Stimulated activated CD4-positive, alpha-beta T cell treated with anti-CD3 and anti-CD28 coated beads, Interleukin-4, amount 100 ng/mL, for 4 hours (primary cell): ENCODE data around the gene FCHO1.

Experiments
- DNase-seq, 2 experiments: peaks; one replicate each; pipeline ENCODE4 v3.0.0-alpha.2; 2020

Gene FCHO1, protein sequence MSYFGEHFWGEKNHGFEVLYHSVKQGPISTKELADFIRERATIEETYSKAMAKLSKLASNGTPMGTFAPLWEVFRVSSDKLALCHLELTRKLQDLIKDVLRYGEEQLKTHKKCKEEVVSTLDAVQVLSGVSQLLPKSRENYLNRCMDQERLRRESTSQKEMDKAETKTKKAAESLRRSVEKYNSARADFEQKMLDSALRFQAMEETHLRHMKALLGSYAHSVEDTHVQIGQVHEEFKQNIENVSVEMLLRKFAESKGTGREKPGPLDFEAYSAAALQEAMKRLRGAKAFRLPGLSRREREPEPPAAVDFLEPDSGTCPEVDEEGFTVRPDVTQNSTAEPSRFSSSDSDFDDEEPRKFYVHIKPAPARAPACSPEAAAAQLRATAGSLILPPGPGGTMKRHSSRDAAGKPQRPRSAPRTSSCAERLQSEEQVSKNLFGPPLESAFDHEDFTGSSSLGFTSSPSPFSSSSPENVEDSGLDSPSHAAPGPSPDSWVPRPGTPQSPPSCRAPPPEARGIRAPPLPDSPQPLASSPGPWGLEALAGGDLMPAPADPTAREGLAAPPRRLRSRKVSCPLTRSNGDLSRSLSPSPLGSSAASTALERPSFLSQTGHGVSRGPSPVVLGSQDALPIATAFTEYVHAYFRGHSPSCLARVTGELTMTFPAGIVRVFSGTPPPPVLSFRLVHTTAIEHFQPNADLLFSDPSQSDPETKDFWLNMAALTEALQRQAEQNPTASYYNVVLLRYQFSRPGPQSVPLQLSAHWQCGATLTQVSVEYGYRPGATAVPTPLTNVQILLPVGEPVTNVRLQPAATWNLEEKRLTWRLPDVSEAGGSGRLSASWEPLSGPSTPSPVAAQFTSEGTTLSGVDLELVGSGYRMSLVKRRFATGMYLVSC

DNA sequence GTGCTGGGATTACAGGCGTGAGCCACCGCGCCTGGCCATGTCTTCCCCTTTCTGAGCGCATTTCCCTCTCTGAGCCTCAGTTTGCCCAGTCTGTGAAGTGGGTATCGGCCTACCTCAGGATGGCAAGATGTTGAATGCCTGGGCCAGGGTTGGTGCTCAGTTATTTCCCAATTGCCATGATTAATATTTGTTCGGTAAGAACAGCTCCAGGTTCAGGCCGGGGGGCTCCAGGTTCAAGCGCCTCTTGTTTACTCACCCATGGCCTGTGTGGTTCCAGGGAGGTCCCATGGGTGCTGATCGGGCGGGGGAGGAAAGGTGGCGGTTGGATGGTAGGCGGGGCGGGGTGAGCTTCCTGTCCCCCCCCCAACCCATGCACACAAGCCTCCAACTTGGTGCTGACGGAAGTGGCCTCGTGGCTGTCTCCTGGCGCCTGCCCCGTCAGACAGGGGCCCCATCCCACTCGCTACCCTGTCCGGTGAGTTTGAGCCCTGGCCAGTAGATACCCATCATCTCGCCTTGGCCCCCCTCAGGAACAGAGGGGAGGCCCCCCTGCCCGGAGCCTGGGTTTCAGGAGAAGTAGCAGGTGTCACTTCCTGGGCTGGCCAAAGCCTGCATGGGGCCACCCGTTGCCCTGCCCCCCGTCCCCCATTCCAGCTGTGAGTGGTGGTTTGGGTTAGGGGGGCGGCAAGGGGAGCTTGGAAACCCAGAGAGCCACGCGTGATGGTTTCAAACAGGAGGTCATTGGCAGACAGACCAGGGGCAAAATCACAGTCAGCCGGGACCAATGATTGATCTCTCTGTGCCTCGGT is at the start of gene FCHO1:
FCHO1 (plus strand) TSS at position 375 of the 809 bp plus-strand sequence. CDS start 3,688 bp downstream, outside the sequence.
- DNase-seq = peak; percentile 76 to 90

DNA sequence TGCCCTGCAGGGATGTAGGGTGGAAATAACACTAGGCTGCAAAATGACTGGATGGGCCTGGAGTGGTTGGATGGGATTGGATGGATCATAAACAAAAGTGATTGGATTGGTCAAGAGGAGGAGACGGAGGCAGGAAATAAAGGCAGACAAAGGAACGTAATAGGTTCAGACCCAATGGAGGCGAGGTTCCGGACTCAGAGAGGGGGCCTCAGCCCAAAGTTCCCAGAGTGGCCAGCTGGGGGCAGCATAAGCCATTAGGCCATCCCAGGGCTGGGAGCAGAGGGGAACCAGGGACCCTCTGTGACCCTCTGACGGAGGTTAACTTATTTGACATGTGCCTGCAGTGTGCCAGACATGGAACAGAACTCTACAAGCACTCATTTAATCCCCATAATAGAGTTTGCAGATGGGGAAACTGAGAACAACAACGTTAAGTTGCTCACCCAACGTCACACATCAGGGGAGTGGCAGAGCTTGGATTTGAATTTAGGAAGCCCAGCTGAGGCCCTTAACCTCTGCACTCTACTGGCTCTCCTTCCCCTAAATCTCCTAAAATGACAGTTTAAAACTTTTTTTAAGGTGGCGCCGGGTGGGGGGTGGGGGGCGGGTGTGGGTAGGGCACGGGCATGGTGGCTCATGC is 47.3 kb upstream of the FCHO1 start:
- peak; percentile 47 to 71 for DNase-seq

- DNase-seq = no peak
These were observed 44.5 kb upstream of the FCHO1 start for GRCh38 chr19:17706750-17707181.

- DNase-seq = no peak
These were observed 39.4 kb upstream of the FCHO1 start for GRCh38 chr19:17711851-17712250.

DNA sequence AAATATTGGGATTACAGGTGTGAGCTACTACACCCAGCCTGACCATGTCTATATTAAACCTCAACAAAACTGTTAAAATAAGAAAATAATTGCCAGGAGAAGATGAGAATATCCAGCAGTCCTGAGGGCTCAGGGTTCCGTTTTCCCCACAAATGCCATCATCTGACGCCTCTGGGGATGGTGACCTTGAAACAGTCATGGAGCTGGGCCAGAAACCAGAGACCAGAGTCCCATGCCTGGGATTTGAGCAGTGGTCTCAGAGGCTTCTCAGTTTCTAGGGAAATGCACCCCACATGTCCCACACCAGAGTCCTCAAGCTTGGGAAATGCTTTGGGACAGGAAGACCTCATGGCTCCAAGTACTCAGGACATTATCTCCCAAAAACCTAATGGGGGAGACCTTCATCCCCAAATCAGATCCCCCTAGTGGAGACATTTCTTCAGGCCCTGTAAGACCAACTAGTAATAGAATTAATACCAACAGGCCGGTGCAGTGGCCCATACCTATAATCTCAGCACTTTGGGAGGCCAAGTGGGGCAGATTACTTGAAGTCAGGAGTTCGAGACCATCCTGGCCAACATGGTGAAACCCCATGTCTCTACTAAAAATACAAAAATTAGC is 34.9 kb upstream of the FCHO1 start:
- no peak for DNase-seq

DNA sequence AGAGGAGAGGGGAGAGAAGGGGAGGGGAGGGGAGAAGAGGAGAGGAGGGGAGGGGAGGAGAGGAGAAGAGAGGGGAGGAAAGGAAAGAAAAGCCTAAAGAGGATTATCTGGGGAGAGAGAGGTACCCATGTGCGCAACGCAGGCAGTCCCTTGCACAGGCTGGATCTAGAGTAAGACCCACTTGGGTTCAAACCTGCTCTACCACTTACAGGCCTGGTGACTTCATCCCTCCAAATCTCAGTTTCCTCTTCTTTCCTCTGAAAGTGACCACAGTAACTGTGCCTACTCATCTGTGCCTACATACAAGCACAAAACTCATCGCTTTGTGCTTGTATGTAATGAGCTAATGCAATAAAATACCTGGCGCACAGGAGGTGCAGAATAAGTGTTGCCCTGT is 32.7 kb upstream of the FCHO1 start:
- no peak for DNase-seq

DNA sequence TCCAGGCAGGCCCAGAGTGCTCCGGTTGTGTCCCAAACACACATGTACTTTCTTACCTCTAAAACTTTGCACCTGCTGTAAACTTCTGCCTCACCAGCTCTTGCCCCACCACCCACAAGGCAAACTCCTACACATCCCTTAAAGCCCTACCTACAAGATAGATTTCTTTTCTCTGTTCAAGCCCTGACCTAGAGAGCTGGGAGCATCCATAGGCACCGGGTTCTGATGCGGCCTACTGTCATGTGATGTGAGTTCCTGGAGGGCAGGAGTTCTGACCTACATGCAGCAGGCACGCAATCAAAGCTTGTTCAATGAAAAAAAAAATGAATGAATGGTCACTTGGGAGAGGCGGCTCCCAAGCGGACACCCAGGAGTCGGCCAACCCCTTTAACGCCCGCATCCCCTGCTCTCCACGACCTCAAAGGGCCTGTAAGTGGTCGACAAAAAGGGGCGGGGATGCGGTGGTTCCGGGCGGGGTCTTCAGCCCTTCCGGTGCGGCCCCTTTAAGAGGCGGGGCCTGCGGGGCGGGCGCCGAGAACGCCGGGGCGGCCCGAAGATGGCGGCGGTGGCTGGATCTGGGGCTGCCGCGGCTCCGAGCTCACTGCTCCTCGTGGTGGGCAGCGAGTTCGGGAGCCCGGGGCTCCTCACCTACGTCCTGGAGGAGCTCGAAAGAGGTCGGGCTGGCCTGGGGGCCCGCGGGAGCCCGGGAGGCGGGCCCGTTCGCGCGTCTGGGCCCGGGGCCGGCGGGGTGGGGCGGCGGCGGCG is 32.1 kb upstream of the FCHO1 start, which contains the start of gene MAP1S:
MAP1S (plus strand) TSS at position 534 of the 765 bp plus-strand sequence; CDS start at position 557, 23 bp downstream.
- peak; percentile 54 to 73 for DNase-seq

DNA sequence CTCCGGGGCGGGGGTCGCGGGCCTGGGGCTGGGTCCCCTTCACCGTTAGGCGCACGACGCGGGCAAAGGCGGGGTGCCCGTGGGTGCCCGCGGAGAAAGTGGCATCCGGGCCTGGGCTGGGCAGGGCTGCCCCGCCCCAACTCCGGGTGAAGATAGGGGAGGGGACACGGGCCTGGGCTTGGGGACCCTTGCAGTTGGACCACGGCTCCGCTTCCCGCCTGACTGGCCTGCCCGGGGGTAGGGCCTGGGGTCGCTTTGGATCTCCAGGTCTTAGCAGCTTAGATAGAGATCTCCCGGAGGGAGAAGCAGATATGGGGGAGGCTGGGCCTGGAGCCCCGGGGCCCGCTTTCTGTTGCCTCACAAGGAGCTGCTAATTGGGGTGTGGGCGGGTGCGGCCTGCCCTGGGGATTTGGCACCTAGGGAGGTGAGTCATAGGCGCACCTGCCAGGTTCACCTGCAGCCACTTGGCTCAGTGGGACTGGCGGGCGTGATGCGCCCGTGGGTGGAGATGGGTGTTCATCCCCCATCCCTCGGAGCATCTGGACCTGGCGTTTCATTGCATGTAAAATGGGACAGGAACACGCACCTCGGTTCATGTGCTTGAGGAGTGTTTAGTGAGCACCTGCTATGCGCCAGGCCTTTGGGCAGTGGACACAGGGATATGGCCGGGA is 31.4 kb upstream of the FCHO1 start:
- peak; percentile 48 to 79 for DNase-seq

GRCh38 chr19:17720440-17720839 is 30.8 kb upstream of the FCHO1 start:
- DNase-seq = no peak

DNA sequence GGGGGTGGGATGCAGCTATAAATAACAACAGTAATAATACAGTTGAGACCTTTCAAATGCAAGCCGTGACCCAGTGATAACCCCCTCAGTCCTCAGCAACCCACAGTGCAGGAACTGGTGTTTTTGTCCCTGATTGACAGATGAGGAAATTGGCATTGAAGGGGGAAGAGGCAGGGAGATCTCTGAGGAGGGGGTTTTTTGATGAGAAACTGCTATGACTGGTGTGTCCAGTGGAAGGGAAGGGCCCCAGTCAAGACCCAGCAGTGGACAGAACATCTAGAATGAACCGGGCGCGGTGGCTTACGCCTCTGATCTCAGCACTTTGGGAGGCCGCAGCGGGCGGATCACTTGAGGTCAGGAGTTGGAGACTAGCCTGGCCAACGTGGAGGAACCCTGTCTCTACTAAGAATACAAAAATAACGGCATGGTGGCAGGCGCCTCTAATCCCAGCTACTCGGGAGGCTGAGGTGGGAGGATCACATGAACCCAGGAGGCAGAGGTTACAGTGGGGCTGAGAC is 30.1 kb upstream of the FCHO1 start:
- no peak for DNase-seq

DNA sequence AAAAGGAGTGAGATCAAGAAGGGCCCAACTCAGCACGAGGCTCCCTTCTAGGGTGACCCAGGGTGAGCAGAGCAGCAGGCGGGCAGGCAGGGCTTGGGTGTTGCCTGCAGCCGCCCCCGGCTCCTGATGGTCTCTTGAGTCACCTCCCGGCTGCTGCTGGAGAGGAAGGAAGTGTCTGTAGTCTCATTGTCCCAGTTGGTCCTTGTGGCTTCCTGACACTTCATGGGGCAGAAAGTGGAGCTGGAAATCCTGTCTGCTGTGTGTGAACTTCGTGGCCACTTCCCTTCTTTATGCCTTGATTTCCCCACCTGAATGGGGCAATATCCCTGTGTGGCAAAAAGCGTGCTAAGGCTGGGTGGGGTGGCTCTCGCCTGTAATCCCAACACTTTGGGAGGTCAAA is 29.5 kb upstream of the FCHO1 start:
- no peak for DNase-seq

DNA sequence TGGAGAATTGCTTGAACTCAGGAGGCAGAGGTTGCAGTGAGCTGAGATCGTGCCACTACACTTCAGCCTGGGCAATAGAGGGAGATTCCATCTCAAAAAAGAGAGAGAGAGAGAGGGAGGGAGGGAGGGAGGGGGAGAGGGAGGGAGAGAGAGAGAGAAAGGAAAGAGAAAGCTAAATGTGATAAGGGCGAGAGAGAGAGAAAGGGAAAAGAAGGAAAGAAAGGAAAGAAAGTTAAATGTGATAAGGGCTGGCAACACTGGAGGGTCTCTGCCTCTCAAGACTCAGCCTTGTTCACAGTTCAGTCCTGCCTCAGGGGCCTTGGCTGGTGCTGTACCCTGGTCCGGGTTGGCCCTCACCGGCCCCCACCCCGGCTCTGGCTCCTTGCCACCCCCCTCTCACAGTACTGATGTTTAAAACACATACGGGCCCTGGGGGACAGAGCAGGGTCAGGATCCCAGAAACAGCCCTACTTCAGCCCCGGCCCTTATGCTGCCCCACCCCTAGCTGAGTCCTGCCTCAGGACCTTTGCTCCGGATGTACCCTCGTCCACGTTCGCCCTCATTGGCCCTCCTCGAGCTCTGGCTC is 28.5 kb upstream of the FCHO1 start:
- DNase-seq = no peak

- DNase-seq = no peak
These were observed 26.6 kb upstream of the FCHO1 start for GRCh38 chr19:17724655-17725054.

DNA sequence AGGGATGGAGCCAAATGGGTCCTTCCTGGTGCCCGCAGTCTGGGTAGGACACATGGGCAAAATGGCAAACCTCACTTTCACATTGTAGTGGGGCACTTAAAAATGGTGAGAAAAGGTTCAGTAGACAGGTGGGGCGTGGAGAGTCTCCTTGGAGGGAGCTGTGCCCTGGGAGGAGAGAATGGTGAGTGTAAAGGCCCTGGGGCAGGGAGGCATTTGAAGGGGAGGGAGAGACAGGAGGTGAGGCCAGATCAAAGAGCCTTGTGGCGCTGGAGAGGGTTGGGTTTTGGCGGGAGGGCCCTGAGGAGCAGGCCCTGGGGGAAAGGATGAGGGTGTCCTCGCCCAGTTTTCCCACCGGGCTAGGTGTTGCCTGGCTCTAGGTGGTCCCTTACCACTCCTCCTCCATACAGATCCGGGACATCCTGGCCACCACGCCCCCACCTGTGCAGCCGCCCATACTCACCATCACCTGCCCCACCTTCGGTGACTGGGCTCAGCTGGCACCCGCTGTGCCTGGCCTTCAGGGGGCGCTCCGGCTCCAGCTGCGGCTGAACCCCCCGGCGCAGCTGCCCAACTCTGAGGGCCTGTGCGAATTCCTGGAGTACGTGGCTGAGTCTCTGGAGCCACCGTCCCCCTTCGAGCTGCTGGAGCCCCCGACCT is 25.7 kb upstream of the FCHO1 start:
- no peak for DNase-seq

DNA sequence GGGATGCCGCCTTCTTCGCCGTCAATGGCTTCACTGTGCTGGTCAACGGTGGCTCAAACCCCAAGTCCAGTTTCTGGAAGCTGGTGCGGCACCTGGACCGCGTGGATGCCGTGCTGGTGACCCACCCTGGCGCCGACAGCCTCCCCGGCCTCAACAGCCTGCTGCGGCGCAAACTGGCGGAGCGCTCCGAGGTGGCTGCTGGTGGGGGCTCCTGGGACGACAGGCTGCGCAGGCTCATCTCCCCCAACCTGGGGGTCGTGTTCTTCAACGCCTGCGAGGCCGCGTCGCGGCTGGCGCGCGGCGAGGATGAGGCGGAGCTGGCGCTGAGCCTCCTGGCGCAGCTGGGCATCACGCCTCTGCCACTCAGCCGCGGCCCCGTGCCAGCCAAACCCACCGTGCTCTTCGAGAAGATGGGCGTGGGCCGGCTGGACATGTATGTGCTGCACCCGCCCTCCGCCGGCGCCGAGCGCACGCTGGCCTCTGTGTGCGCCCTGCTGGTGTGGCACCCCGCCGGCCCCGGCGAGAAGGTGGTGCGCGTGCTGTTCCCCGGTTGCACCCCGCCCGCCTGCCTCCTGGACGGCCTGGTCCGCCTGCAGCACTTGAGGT is 25.0 kb upstream of the FCHO1 start:
- DNase-seq = no peak

GRCh38 chr19:17726964-17727773 is 24.1 kb upstream of the FCHO1 start:
- no peak for DNase-seq

- no peak for DNase-seq
These were observed 23.4 kb upstream of the FCHO1 start for GRCh38 chr19:17727843-17728242.

DNA sequence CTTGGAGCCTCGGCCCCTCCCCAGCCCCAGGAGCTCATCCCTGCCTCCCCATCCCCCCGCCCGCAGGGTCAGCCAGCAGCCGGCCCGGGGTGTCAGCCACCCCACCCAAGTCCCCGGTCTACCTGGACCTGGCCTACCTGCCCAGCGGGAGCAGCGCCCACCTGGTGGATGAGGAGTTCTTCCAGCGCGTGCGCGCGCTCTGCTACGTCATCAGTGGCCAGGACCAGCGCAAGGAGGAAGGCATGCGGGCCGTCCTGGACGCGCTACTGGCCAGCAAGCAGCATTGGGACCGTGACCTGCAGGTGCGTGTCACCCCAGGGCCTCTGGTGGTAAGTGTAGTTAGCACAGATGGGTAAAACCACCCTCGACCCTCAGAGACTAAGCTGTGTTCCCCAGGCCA is 18.1 kb upstream of the FCHO1 start:
- DNase-seq = no peak
